ENCODE results near the gene ABTB2. TPM values are rescaled to one million over a fixed set of nuclear protein-coding genes. Genes with fewer than 3 reads are reported as not detected.

The ABTB2 gene
- total RNA-seq, 1 experiment from 2014 or later: 5.5 TPM

DNA sequence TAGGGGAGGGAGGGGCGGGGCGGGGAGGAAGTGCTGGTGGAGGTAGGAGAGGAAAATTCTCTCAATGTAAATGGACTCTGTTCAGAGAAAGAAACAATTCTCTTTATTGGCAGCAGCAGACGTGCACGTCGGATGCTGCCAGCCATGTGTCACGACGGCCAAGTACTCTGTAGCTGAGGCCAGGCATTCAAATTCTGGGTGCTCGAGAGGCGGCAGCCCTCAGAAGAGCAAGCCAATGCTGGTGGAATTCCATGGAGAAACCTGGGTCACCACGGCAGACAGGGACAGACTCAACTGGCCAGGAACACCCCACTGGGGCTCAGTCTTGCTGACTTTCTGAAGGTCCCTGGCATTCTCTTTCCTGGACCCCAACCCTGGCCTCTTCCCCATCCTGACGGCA lies 90.8 kb downstream of the ABTB2 start:
- no peak overlapping the region for H4K8ac ChIP-seq (replicated peaks; ENCODE audit: insufficient read length, low read depth, low read length)
- no CpG with 5 or more reads among the region's 11 CpGs for WGBS (ENCODE audit: extremely low coverage, insufficient read length, low lambda C conversion rate)
- H3K27me3 Mint-ChIP-seq (ENCODE audit: low read depth): no peaks in the 10 kb centered on the region; the same call in none of the 2 replicates
- H2AK5ac ChIP-seq (ENCODE audit: insufficient read length, low read length): no peak overlapping the region
- H3K79me2 ChIP-seq (ENCODE audit: insufficient read depth, low read length): no peaks in the 10 kb centered on the region
- H4K91ac ChIP-seq (ENCODE audit: insufficient read length, low read depth, low read length): no peak overlapping the region
- no peak overlapping the region for H3K56ac ChIP-seq (ENCODE audit: insufficient read length, low read depth, low read length)
- H3K4me1 Mint-ChIP-seq: peaks cover 34 to 50% of the 10 kb centered on the region in 2 experiments
- H2BK5ac ChIP-seq (ENCODE audit: insufficient read length, low read length): no peak overlapping the region
- H3K23me2 ChIP-seq (ENCODE audit: insufficient read length, low read depth, low read length, poor library complexity, severe bottlenecking): no peaks in the 10 kb centered on the region
- H3K9ac ChIP-seq (ENCODE audit: extremely low read depth, insufficient read length, low read length): no peak overlapping the region
- no peaks in the 10 kb centered on the region for H3K9me3 Mint-ChIP-seq
- H3K27ac ChIP-seq (ENCODE audit: insufficient read length, low read depth, low read length): no peak overlapping the region
- H3K36me3 Mint-ChIP-seq (ENCODE audit: insufficient read depth in 1 of 3, low read depth in 3 of 3): no peaks in the 10 kb centered on the region
- no peak overlapping the region for H3K4ac ChIP-seq (ENCODE audit: low read depth, low read length)
- H3K79me1 ChIP-seq (ENCODE audit: insufficient read depth, low read depth, low read length, poor library complexity, severe bottlenecking): no peaks in the 10 kb centered on the region
- H2AFZ ChIP-seq (ENCODE audit: low read length): no peak overlapping the region
- no peak overlapping the region for H3K4me3 Mint-ChIP-seq
- no peak for TF ChIP-seq CTCF (conservative IDR thresholded peaks at IDR 0.05)
- no peak overlapping the region for H2BK15ac ChIP-seq (ENCODE audit: low read depth, low read length)
- H3T11ph ChIP-seq (ENCODE audit: low read length): no peak overlapping the region
- peaks cover 4% of the 10 kb centered on the region; the same call in 1 of the 2 replicates for H3K4me1 ChIP-seq (ENCODE audit: insufficient read depth, low read length)
- H3K4me2 ChIP-seq (ENCODE audit: insufficient read depth, insufficient read length, low read length): no peak overlapping the region
- no peak overlapping the region for H3K23ac ChIP-seq (ENCODE audit: insufficient read length, low read depth, low read length)
- H3K18ac ChIP-seq (ENCODE audit: insufficient read length, low read depth, low read length): no peak overlapping the region
- no peaks in the 10 kb centered on the region for H4K20me1 ChIP-seq (ENCODE audit: control insufficient read depth, insufficient read depth, insufficient read length)
- DNase-seq: no peak
- no peaks in the 10 kb centered on the region for H3K27me3 ChIP-seq (ENCODE audit: insufficient read depth, low read length)
- H2BK120ac ChIP-seq (ENCODE audit: low read depth, low read length, poor library complexity, severe bottlenecking): no peak overlapping the region
- H3K27ac Mint-ChIP-seq: no peak overlapping the region
- H3K9me3 ChIP-seq (ENCODE audit: control insufficient read depth, low read depth, low read length): no peaks in the 10 kb centered on the region
- no peak overlapping the region for H3K14ac ChIP-seq (ENCODE audit: insufficient read depth, low read length)
- no peak overlapping the region for H4K5ac ChIP-seq (ENCODE audit: insufficient read length, low read depth, low read length)
- no peak overlapping the region for H2BK12ac ChIP-seq (ENCODE audit: insufficient read length, low read depth, low read length)
- H2BK20ac ChIP-seq (ENCODE audit: low read depth, low read length, poor library complexity, severe bottlenecking): no peak overlapping the region
